ENCODE measurements around the gene ZIC2.

GRCh38 chr13:99938635-99939034, 42.9 kb upstream of the ZIC2 start:
- no peak for TF ChIP-seq EZH2phosphoT487 (IDR thresholded peaks at IDR 0.05; ENCODE audit: insufficient read depth, low read depth)
- no peak for TF ChIP-seq EZH2 (IDR thresholded peaks at IDR 0.05; ENCODE audit: insufficient read depth, poor library complexity, severe bottlenecking)
